GM12878 (cell line): ENCODE results near the gene PTGIS. TPM values are rescaled to one million over a fixed set of nuclear protein-coding genes. Genes with fewer than 3 reads are reported as not detected.

Experiments used
- ATAC-seq: fragments of 200-7000 bp; cut with Tn5 transposase; 3 replicates; pipeline ENCODE4 v1.9.1; 2020; ENCODE audit warnings: mild to moderate bottlenecking, moderate library complexity
- BruUV-seq: library from RNA; stranded (reverse); fragments of 400-500 nt; replicated peaks from 2 replicates; lab custom pipeline; 2021; lab: Mats Ljungman, UMichigan
- CTCF ChIA-PET: fragments of 300-600 bp; sonication (Branson Sonifier 250); formaldehyde crosslinking; extraction: SDS; loops from one replicate; lab custom pipeline; 2021; ENCODE audit warnings: inconsistent platforms; lab: Yijun Ruan, JAX
- POLR2A ChIA-PET: fragments of 350-600 bp; formaldehyde crosslinking; extraction: SDS; loops from one replicate; lab custom pipeline; 2021; ENCODE audit warnings: inconsistent platforms; lab: Charles Lee
- RAD21 ChIA-PET: fragments of 300-600 bp; sonication (Branson Sonifier 250); formaldehyde crosslinking; loops from one replicate; lab custom pipeline; 2023; ENCODE audit warnings: antibody characterized with exemption; ENCODE audit not compliant: unreplicated experiment; lab: Charles Lee
- SMC1A ChIA-PET: fragments of 300-600 bp; sonication (Branson Sonifier 250); formaldehyde crosslinking; loops from one replicate; lab custom pipeline; 2023; ENCODE audit not compliant: unreplicated experiment, uncharacterized antibody; lab: Charles Lee
- DNase-seq: peaks from one replicate; pipeline ENCODE4 v3.0.0-alpha.2; 2011; ENCODE audit warnings: low read depth, low spot score
- FAIRE-seq: peaks from 3 replicates; lab custom pipeline; 2011; peaks lifted over from hg19 to GRCh38; lab: Jason Lieb, UNC
- H2AFZ ChIP-seq: 2 replicates; pipeline ENCODE4 v1.6.0; 2011; ENCODE audit warnings: low read depth, low read length, control low read depth; ENCODE audit not compliant: control insufficient read depth
- H3K27ac ChIP-seq: 2 replicates; pipeline ENCODE4 v1.5.1; 2011; ENCODE audit warnings: control low read depth; ENCODE audit not compliant: control insufficient read depth, insufficient read depth
- H3K27me3 ChIP-seq, 2 experiments: replicated peaks in 1 of 2; 2 replicates each; pipeline versions ENCODE4 v1.6.0 to v1.6.1; 2011; ENCODE audit warnings: low read length in 1 of 2; ENCODE audit not compliant: control insufficient read depth in 2 of 2, insufficient read depth in 2 of 2
- H3K36me3 ChIP-seq, 2 experiments: 2 replicates each; pipeline ENCODE4 v1.5.1; 2011; ENCODE audit warnings: low read length in 1 of 2; ENCODE audit not compliant: control insufficient read depth in 2 of 2, insufficient read depth in 2 of 2
- H3K4me1 ChIP-seq: 2 replicates; pipeline ENCODE4 v1.6.1; 2011; ENCODE audit warnings: mild to moderate bottlenecking, low read length, moderate library complexity, mixed read lengths; ENCODE audit not compliant: control insufficient read depth, insufficient read depth
- H3K4me2 ChIP-seq: 2 replicates; pipeline ENCODE4 v1.6.0; 2011; ENCODE audit warnings: control low read depth; ENCODE audit not compliant: control insufficient read depth, insufficient read depth
- H3K4me3 ChIP-seq: fragments of 200-600 bp; sonication (generic); 2 replicates; pipeline ENCODE4 v1.5.1; 2016
- H3K79me2 ChIP-seq: 2 replicates; pipeline ENCODE4 v1.6.0; 2011; ENCODE audit warnings: low read length; ENCODE audit not compliant: control insufficient read depth, insufficient read depth
- H3K9ac ChIP-seq: 2 replicates; pipeline ENCODE4 v1.8.0; 2011; ENCODE audit warnings: low read length, control low read depth, mixed read lengths; ENCODE audit not compliant: control insufficient read depth, insufficient read depth
- H3K9me3 ChIP-seq: replicated peaks from 3 replicates; pipeline ENCODE4 v1.5.1; 2011; ENCODE audit warnings: mild to moderate bottlenecking, low read length; ENCODE audit not compliant: control insufficient read depth, insufficient read depth
- H4K20me1 ChIP-seq: 2 replicates; pipeline ENCODE4 v1.6.0; 2011; ENCODE audit not compliant: control insufficient read depth, insufficient read depth
- BACH1 ChIP-seq: fragments of 450-650 bp; IDR thresholded peaks from 2 replicates; pipeline ENCODE4 v1.6.1; 2017; ENCODE audit warnings: mild to moderate bottlenecking, borderline replicate concordance
- BMI1 ChIP-seq: fragments of 450-650 bp; IDR thresholded peaks from 2 replicates; pipeline ENCODE4 v1.6.1; 2016; ENCODE audit warnings: mild to moderate bottlenecking, moderate library complexity, borderline replicate concordance
- EED ChIP-seq: sonication (generic); IDR thresholded peaks from 2 replicates; pipeline ENCODE4 v1.6.1; 2016; ENCODE audit warnings: antibody characterized with exemption, low read depth
- EP300 ChIP-seq, 2 experiments: fragments of 150-350 bp in 1 of 2; IDR thresholded peaks; 2 replicates each; pipeline ENCODE4 v1.6.1; 2011 to 2012; ENCODE audit warnings: low read depth in 2 of 2, low read length in 2 of 2, borderline replicate concordance in 1 of 2, improper control_type of control experiment in 1 of 2, inconsistent platforms in 1 of 2; ENCODE audit not compliant: control insufficient read depth in 1 of 2
- FOXM1 ChIP-seq: IDR thresholded peaks from 2 replicates; pipeline ENCODE4 v1.6.1; 2012; ENCODE audit warnings: low read depth, mild to moderate bottlenecking, inconsistent platforms, low read length, moderate library complexity
- GABPA ChIP-seq: IDR thresholded peaks from 2 replicates; pipeline ENCODE4 v1.6.1; 2014; ENCODE audit warnings: antibody characterized with exemption, low read depth, mild to moderate bottlenecking, inconsistent platforms
- JUNB ChIP-seq: IDR thresholded peaks from 2 replicates; pipeline ENCODE4 v1.6.1; 2016; ENCODE audit warnings: antibody characterized with exemption, mild to moderate bottlenecking
- NFYB ChIP-seq: IDR thresholded peaks from 2 replicates; pipeline ENCODE4 v1.6.1; 2011; ENCODE audit warnings: low read depth, mild to moderate bottlenecking, low read length, improper control_type of control experiment, moderate library complexity; ENCODE audit not compliant: insufficient read depth
- RAD21 ChIP-seq: IDR thresholded peaks from 2 replicates; pipeline ENCODE4 v1.6.1; 2011; ENCODE audit warnings: mild to moderate bottlenecking, low read depth, low read length, moderate library complexity; ENCODE audit not compliant: insufficient read depth
- RCOR1 ChIP-seq: conservative IDR thresholded peaks from 2 replicates; pipeline ENCODE4 v1.6.1; 2012; ENCODE audit warnings: low read depth, low read length, improper control_type of control experiment
- TAF1 ChIP-seq: IDR thresholded peaks from 2 replicates; pipeline ENCODE4 v1.6.1; 2011; ENCODE audit warnings: mild to moderate bottlenecking, low read depth, low read length, borderline replicate concordance
- YY1 ChIP-seq: IDR thresholded peaks from 2 replicates; pipeline ENCODE4 v1.6.1; 2011; ENCODE audit warnings: low read depth, mild to moderate bottlenecking, low read length
- ZNF622 ChIP-seq: fragments of 450-650 bp; IDR thresholded peaks from 2 replicates; pipeline ENCODE4 v1.6.1; 2017; ENCODE audit warnings: mild to moderate bottlenecking, inconsistent platforms
- WGBS: methylation state at CpG from one replicate; pipeline ENCODE4 v1.1.6; 2016; ENCODE audit warnings: low lambda C conversion rate; ENCODE audit not compliant: insufficient replicate concordance, insufficient coverage; ENCODE audit errors: missing lambda C conversion rate; 5-methylcytosine and 5-hydroxymethylcytosine counted together
- in situ Hi-C: fragments of 300-500 bp; cut with MboI; formaldehyde crosslinking; loops from 9 replicates; pipeline ENCODE4 v1.14.3; 2018; ENCODE audit warnings: mixed read lengths
- intact Hi-C: fragments of 100-400 bp; cut with micrococcal nuclease; formaldehyde crosslinking; loops from one replicate; pipeline ENCODE4 v1.14.2; 2022; ENCODE audit not compliant: unreplicated experiment
- polyA plus RNA-seq, 11 experiments: library from polyadenylated mRNA; depleted of rRNA in 4 of 11; unstranded in 6 of 11; stranded (reverse) in 5 of 11; fragments of >200 nt; fragmentation: Nextera tagmentation in 4 of 11; fragmentation: Illumina TruSeq in 1 of 11; extraction: Ambion mirVana in 4 of 11; extraction: Trizol in 1 of 11; gene quantifications; 1 replicate in 1 of 11; 2 replicates in 10 of 11; pipeline versions ENCODE4 v1.2.1 to v1.2.3, GENCODE V29; 2011 to 2016; ENCODE audit warnings: inconsistent platforms in 2 of 11, missing spikeins in 2 of 11, low read depth in 1 of 11
- total RNA-seq, 4 experiments: library from RNA; depleted of rRNA in 3 of 4; stranded (reverse); fragments of >200 nt in 3 of 4; fragmentation: Illumina TruSeq in 1 of 4; extraction: Trizol in 1 of 4; gene quantifications; 2 replicates each; pipeline versions ENCODE4 v1.2.1 to v1.2.3, GENCODE V29; 2013 to 2021
- TF ChIP-seq, protein P1 (sequence below): fragments of 450-650 bp; IDR thresholded peaks from 2 replicates; pipeline ENCODE4 v1.6.1; 2017; ENCODE audit warnings: mild to moderate bottlenecking, moderate library complexity
- TF ChIP-seq, protein P2 (sequence below): fragments of 450-650 bp; IDR thresholded peaks from 2 replicates; pipeline ENCODE4 v1.6.1; 2014; ENCODE audit warnings: mild to moderate bottlenecking
- TF ChIP-seq, protein P3 (sequence below), 3 experiments: IDR thresholded peaks in 2 of 3; conservative IDR thresholded peaks in 1 of 3; 2 replicates each; pipeline ENCODE4 v1.5.1; 2011; ENCODE audit warnings: low read depth in 3 of 3, low read length in 3 of 3, mild to moderate bottlenecking in 3 of 3, control low read depth in 2 of 3, moderate library complexity in 2 of 3, inconsistent platforms in 1 of 3, mixed read lengths in 1 of 3; ENCODE audit not compliant: control insufficient read depth in 2 of 3, insufficient read depth in 1 of 3; ENCODE audit errors: extremely low read depth in 1 of 3

The PTGIS gene
- total and polyA plus RNA-seq, 10 of the 15 experiments (the other 5 are each of a cell fraction or from before 2014, with no cell fraction given), result 0.10 TPM; not detected in 9

DNA sequence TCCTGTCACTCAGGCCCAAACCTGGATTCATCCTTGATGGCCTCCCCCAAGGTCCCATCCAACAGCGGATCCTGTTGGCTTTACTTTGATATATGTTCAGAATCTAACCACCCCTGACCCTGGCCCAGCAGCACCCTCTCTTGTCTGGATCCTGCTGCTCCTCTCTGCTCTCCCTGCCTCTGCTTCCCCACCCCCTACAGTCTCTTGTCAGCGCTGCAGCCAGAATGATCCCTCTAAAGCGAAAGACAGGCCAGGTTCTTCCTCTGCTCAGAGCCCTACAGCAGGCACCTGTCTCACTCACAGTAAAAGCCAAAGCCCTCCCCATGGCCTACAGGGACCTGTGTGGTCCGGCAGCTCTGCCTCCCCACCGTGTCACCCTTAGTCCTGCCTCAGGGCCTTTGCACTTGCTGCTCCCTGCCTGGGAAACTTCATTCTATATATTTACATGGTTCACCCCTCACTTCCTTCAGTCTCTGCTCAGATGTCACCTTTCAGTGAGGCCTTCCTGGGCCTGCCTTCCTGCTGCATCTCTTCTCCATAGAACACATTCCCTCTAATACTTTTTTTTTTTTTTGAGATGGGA, 48.1 kb downstream of the PTGIS start (continued):
- TF ChIP-seq, protein P1, sequence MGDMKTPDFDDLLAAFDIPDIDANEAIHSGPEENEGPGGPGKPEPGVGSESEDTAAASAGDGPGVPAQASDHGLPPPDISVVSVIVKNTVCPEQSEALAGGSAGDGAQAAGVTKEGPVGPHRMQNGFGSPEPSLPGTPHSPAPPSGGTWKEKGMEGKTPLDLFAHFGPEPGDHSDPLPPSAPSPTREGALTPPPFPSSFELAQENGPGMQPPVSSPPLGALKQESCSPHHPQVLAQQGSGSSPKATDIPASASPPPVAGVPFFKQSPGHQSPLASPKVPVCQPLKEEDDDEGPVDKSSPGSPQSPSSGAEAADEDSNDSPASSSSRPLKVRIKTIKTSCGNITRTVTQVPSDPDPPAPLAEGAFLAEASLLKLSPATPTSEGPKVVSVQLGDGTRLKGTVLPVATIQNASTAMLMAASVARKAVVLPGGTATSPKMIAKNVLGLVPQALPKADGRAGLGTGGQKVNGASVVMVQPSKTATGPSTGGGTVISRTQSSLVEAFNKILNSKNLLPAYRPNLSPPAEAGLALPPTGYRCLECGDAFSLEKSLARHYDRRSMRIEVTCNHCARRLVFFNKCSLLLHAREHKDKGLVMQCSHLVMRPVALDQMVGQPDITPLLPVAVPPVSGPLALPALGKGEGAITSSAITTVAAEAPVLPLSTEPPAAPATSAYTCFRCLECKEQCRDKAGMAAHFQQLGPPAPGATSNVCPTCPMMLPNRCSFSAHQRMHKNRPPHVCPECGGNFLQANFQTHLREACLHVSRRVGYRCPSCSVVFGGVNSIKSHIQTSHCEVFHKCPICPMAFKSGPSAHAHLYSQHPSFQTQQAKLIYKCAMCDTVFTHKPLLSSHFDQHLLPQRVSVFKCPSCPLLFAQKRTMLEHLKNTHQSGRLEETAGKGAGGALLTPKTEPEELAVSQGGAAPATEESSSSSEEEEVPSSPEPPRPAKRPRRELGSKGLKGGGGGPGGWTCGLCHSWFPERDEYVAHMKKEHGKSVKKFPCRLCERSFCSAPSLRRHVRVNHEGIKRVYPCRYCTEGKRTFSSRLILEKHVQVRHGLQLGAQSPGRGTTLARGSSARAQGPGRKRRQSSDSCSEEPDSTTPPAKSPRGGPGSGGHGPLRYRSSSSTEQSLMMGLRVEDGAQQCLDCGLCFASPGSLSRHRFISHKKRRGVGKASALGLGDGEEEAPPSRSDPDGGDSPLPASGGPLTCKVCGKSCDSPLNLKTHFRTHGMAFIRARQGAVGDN, result no peak
- TF ChIP-seq NFYB, result no peak
- TF ChIP-seq, protein P2, sequence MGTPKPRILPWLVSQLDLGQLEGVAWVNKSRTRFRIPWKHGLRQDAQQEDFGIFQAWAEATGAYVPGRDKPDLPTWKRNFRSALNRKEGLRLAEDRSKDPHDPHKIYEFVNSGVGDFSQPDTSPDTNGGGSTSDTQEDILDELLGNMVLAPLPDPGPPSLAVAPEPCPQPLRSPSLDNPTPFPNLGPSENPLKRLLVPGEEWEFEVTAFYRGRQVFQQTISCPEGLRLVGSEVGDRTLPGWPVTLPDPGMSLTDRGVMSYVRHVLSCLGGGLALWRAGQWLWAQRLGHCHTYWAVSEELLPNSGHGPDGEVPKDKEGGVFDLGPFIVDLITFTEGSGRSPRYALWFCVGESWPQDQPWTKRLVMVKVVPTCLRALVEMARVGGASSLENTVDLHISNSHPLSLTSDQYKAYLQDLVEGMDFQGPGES, result no peak
- TF ChIP-seq FOXM1, result no peak

DNA sequence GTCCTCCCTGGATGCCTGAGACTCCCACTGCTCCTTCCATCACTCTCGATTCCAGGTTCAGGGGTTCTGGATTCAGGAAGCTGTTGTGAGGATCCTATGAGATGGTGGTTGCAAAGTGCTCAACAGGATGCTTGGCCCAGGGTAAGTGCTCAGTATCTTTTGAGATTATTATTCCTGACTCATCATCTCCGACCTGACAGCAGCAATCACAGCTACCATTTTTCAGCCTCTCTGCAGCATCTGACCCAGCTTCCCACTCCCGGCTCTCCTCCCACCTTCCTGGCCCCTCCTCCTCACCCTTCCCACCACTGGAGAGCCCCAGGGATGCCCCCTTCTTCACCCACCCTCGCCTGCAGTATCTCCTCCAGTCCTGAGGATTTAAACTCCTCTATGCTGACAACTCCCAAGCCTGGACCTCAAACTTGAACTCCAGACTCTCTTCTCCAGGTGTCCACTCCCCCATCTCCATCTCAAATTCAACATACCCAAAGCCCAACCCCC, 48.7 kb downstream of the PTGIS start:
- no peak for DNase-seq
- Histone ChIP-seq H3K4me2 (no peak overlapping the region), H3K27me3 (peaks cover 0 to 5% of the 10 kb centered on the region in 2 experiments; a peak in 2 of 4 replicates), H3K9ac (no peak overlapping the region), H4K20me1 (no peaks in the 10 kb centered on the region), H3K79me2 (no peaks in the 10 kb centered on the region), H3K36me3 (no peaks in the 10 kb centered on the region), H2AFZ (no peak overlapping the region), H3K4me1 (no peaks in the 10 kb centered on the region), H3K4me3 (no peak overlapping the region), H3K9me3 (no peaks in the 10 kb centered on the region; the same call in 2 of the 3 replicates), H3K27ac (no peak overlapping the region)
- in situ Hi-C loops, result loop anchor here (25.0 kb wide), 1 partner anchor 182 kb away; no protein-coding TSS in a partner anchor
- intact Hi-C loops, result no loop called here
- ATAC-seq, result no peak
- WGBS, result 0% methylated on average over 4 of the region's 4 CpGs
- CTCF ChIA-PET, result no interaction called here
- no peak for FAIRE-seq
- SMC1A ChIA-PET, result no interaction called here
- POLR2A ChIA-PET, result no interaction called here
- RAD21 ChIA-PET, result no interaction called here
- no TSS peak for BruUV-seq
- no peak for TF ChIP-seq EP300 (IDR thresholded peaks at IDR 0.05; ENCODE audit: borderline replicate concordance in 1 of 2, control insufficient read depth in 1 of 2, low read depth in 2 of 2, low read length in 2 of 2)
- TF ChIP-seq BMI1, result no peak
- no peak for TF ChIP-seq GABPA
- TF ChIP-seq RAD21, result no peak
- no peak for TF ChIP-seq ZNF622
- no peak for TF ChIP-seq YY1
- no peak for TF ChIP-seq RCOR1
- TF ChIP-seq, protein P3, sequence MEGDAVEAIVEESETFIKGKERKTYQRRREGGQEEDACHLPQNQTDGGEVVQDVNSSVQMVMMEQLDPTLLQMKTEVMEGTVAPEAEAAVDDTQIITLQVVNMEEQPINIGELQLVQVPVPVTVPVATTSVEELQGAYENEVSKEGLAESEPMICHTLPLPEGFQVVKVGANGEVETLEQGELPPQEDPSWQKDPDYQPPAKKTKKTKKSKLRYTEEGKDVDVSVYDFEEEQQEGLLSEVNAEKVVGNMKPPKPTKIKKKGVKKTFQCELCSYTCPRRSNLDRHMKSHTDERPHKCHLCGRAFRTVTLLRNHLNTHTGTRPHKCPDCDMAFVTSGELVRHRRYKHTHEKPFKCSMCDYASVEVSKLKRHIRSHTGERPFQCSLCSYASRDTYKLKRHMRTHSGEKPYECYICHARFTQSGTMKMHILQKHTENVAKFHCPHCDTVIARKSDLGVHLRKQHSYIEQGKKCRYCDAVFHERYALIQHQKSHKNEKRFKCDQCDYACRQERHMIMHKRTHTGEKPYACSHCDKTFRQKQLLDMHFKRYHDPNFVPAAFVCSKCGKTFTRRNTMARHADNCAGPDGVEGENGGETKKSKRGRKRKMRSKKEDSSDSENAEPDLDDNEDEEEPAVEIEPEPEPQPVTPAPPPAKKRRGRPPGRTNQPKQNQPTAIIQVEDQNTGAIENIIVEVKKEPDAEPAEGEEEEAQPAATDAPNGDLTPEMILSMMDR (IDR thresholded peaks at IDR 0.05 in 2 of 3, conservative IDR thresholded peaks at IDR 0.05 in 1 of 3; ENCODE audit: control insufficient read depth in 2 of 3, extremely low read depth in 1 of 3, insufficient read depth in 1 of 3, low read depth in 3 of 3, low read length in 3 of 3), result no peak
- TF ChIP-seq TAF1, result no peak
- TF ChIP-seq JUNB, result no peak
- TF ChIP-seq BACH1, result no peak
- TF ChIP-seq EED, result no peak
